Naive thymus-derived CD8-positive, alpha-beta T cell (primary cell): ENCODE measurements around the gene CDPF1. TPM values are rescaled to one million over a fixed set of nuclear protein-coding genes. Genes with fewer than 3 reads are reported as not detected.

Experiments used
- ATAC-seq, 2 donors: fragments of 150-1000 bp; cut with Tn5 transposase in 1 of 2; sonication (Bioruptor Pico), chemical (Tn5 transposase) in 1 of 2; 1 replicate in 1 of 2; 2 replicates in 1 of 2; pipeline ENCODE4 v1.10.0; 2021; ENCODE audit warnings: mild to moderate bottlenecking in 2 of 2, moderate library complexity in 2 of 2
- POLR2A ChIA-PET: fragments of 350-600 bp; sonication (Branson Sonifier 250); formaldehyde crosslinking; loops from one replicate; lab custom pipeline; 2021; ENCODE audit warnings: antibody characterized with exemption; lab: Charles Lee
- DNase-seq, 10 donors: peaks; one replicate each; pipeline versions ENCODE4 v3.0.0 to v3.0.0-alpha.2; 2020 to 2022
- H3K27ac Mint-ChIP-seq, 10 donors: one replicate each; pipeline ENCODE4 v1.8.0; 2020 to 2022; ENCODE audit warnings: mild to moderate bottlenecking in 10 of 10, mixed read lengths in 10 of 10, moderate library complexity in 4 of 10, inconsistent platforms in 1 of 10
- H3K27me3 Mint-ChIP-seq, 5 donors: one replicate each; pipeline ENCODE4 v1.8.0; 2021 to 2022; ENCODE audit warnings: mixed read lengths in 5 of 5
- H3K36me3 Mint-ChIP-seq, 3 donors: one replicate each; pipeline ENCODE4 v1.8.0; 2020 to 2022; ENCODE audit warnings: mixed read lengths in 3 of 3, mild to moderate bottlenecking in 2 of 3, inconsistent platforms in 1 of 3
- H3K4me1 Mint-ChIP-seq, 4 donors: one replicate each; pipeline ENCODE4 v1.8.0; 2021 to 2022; ENCODE audit warnings: mixed read lengths in 4 of 4
- H3K4me3 Mint-ChIP-seq, 10 donors: one replicate each; pipeline ENCODE4 v1.8.0; 2020 to 2022; ENCODE audit warnings: mild to moderate bottlenecking in 10 of 10, mixed read lengths in 10 of 10, moderate library complexity in 6 of 10, inconsistent platforms in 1 of 10
- H3K9me3 Mint-ChIP-seq, 9 donors: one replicate each; pipeline ENCODE4 v1.8.0; 2020 to 2022; ENCODE audit warnings: mixed read lengths in 9 of 9, mild to moderate bottlenecking in 3 of 9, inconsistent platforms in 1 of 9, moderate library complexity in 1 of 9
- polyA plus RNA-seq, 3 donors: library from polyadenylated mRNA; unstranded; fragments of 300-500 nt; fragmentation: Illumina TruSeq; gene quantifications; one replicate each; pipeline ENCODE4 v1.2.3, GENCODE V29; 2021
- total RNA-seq, 8 experiments: library from RNA in 2 of 8; stranded (reverse) in 2 of 8; gene quantifications; one replicate each; pipeline ENCODE4 v1.2.3 and lab custom pipeline; 2021 to 2026

CDPF1 gene
- total and polyA plus RNA-seq, 5 experiments from 2014 or later, result 11.1 to 29.3 (median 22.9) TPM

DNA sequence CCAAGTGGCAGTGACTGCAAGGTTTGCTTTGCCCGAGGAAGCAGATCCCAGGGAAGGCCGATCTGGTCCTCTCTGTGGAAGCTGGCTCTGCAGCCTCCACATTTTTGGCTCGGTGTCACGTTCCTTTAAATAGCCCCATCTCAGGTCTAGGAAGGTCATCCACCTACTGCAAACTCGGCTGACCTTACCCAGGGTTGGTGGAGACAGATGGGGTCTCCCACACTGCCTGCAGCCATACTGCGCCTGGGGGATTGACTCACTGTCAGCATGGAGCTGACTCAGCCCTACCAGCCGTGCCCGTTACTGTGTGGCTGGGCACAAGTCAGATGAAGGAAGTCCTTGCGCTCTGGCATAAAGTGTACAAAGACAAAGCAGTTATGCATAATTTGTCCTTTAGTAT lies 16.9 kb downstream of the CDPF1 start:
- no peak overlapping the region for H3K27ac Mint-ChIP-seq
- no peak overlapping the region for H3K4me3 Mint-ChIP-seq
- ATAC-seq (no peak), DNase-seq (no peak)
- H3K9me3 Mint-ChIP-seq, result peaks cover 0 to 2% (median 0%) of the 10 kb centered on the region in 9 donors
- no peaks in the 10 kb centered on the region for H3K27me3 Mint-ChIP-seq
- H3K36me3 Mint-ChIP-seq, result peaks cover 0 to 27% (median 15%) of the 10 kb centered on the region in 3 donors
- POLR2A ChIA-PET, result no interaction called here
- H3K4me1 Mint-ChIP-seq, result peaks cover 0 to 4% (median 0%) of the 10 kb centered on the region in 4 donors

DNA sequence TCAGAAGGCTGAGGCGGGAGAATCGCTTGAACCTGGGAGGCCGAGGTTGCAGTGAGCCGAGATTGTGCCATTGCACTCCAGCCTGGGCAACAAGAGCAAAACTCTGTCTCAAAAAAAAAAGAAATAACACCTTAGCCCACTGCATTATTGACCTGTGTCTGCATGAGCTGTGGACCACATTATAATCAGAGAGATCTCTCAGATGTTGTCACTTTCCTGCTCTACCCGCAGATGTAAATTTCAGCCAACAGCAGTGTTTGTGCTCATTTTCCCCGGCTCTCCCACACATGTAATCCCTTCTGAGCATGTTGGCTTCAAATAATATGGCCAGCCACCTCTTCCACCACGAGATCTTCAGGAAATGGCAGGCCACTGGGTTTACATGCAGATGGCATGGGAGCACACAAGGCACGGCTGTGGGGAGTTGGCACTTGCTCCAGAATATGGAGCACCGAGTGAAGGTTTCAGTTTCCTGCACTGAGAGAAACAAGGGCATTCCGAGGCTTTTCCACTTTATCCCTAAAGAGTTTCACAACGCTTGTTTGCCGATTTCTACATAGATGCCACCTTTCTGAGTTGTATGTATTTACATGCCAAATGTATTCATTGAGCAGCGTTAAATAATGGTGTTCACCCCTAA lies 19.7 kb downstream of the CDPF1 start:
- H3K4me1 Mint-ChIP-seq, result peaks cover 0 to 4% (median 0%) of the 10 kb centered on the region in 4 donors
- no peaks in the 10 kb centered on the region for H3K9me3 Mint-ChIP-seq
- POLR2A ChIA-PET, result no interaction called here
- ATAC-seq, result no peak
- no peak overlapping the region for H3K4me3 Mint-ChIP-seq
- no peak overlapping the region for H3K27ac Mint-ChIP-seq
- H3K27me3 Mint-ChIP-seq, result no peaks in the 10 kb centered on the region
- peaks cover 0 to 10% (median 5%) of the 10 kb centered on the region in 3 donors for H3K36me3 Mint-ChIP-seq
- no peak for DNase-seq

DNA sequence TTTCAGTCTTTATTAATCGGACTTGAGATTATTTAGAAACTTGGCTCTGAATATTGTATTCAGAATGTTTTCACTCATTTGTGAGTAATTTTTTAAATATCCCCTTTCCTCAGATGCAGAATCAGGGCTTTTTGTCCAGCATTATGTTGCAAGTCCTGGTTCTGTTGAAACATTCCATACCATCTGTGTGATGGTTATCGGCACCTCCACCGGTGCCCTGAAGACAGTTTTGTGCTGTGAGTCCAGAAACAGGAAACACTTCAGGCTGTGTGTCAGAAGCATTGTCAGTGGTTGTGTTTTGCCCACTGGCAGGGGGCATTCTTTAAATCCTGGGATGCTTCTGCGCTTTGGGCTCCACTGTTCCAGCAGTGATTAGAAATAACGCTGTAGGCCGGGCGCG lies 20.4 kb downstream of the CDPF1 start:
- Mint-ChIP-seq H3K9me3 (no peaks in the 10 kb centered on the region), H3K27ac (peak overlapping the region in 1 of 10 donors; percentile 31), H3K4me3 (no peak overlapping the region), H3K4me1 (peaks cover 0 to 4% (median 0%) of the 10 kb centered on the region in 4 donors), H3K36me3 (peaks cover 0 to 5% (median 4%) of the 10 kb centered on the region in 3 donors), H3K27me3 (no peaks in the 10 kb centered on the region)
- POLR2A ChIA-PET, result no interaction called here
- ATAC-seq (no peak), DNase-seq (peak in 1 of 10 donors; percentile 42)

DNA sequence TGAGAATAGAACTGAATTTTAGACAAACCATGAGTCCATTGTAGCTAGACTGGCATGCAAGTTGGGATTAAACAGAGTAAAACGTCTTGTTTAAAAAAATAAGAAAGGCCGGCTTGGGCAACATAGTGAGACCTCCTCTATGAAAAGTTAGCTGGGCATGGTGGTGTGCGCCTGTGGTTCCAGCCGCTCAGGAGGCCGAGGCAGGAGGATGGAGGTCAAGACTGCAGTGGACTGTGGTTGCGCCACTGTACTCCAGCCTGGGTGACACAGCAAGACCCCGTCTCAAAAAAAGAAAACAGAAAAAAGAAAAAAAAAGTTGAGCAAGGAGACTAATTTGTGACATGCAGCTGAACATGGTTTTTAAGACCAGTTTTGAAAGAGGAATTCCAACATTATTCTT lies 23.5 kb downstream of the CDPF1 start:
- Mint-ChIP-seq H3K9me3 (no peaks in the 10 kb centered on the region), H3K4me3 (no peak overlapping the region), H3K27ac (no peak overlapping the region), H3K36me3 (peaks cover 0 to 6% (median 6%) of the 10 kb centered on the region in 3 donors), H3K27me3 (no peaks in the 10 kb centered on the region), H3K4me1 (no peaks in the 10 kb centered on the region)
- ATAC-seq, result no peak
- POLR2A ChIA-PET, result no interaction called here
- no peak for DNase-seq

- POLR2A ChIA-PET, result no interaction called here
- H3K27ac Mint-ChIP-seq, result no peak overlapping the region
These were observed 24.5 kb downstream of the CDPF1 start for GRCh38 chr22:46225631-46226030.

DNA sequence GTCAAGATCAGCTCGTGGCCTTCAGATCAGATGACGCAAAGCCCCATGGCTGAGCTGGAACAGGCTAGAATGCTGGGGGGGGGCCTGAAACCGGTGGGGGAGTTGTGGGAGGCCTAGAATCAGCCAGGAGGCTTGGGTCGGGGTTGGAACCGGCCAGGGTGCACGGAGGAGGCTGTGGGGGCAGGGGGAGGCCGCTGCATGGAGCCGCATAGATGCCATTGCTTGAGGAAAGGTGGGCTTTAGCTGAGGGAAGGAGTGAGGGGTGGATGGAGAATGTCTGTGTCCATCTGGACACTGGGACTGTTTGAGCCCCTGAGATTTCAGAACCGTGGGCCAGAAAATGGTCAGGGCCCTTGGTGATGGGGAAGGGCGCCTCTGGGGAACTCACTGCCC lies 25.2 kb downstream of the CDPF1 start:
- Mint-ChIP-seq H3K9me3 (no peaks in the 10 kb centered on the region), H3K27me3 (no peaks in the 10 kb centered on the region), H3K4me1 (no peaks in the 10 kb centered on the region), H3K27ac (no peak overlapping the region), H3K4me3 (no peak overlapping the region), H3K36me3 (peaks cover 0 to 19% (median 12%) of the 10 kb centered on the region in 3 donors)
- POLR2A ChIA-PET, result no interaction called here
- DNase-seq, result no peak
- no peak for ATAC-seq

More at GRCh38 chr22:46225631-46226030, 24.5 kb downstream of the CDPF1 start:
- Mint-ChIP-seq H3K4me3 (no peak overlapping the region), H3K27me3 (no peaks in the 10 kb centered on the region), H3K36me3 (peaks cover 0 to 14% (median 12%) of the 10 kb centered on the region in 3 donors), H3K9me3 (no peaks in the 10 kb centered on the region), H3K4me1 (no peaks in the 10 kb centered on the region)
- ATAC-seq, result no peak
- DNase-seq, result peak in 1 of 10 donors; percentile 46

- no peak overlapping the region for H3K4me3 Mint-ChIP-seq
- H3K9me3 Mint-ChIP-seq, result no peaks in the 10 kb centered on the region
- ATAC-seq, result no peak
- POLR2A ChIA-PET, result no interaction called here
- no peak for DNase-seq
- peaks cover 0 to 24% (median 16%) of the 10 kb centered on the region in 3 donors for H3K36me3 Mint-ChIP-seq
- H3K27ac Mint-ChIP-seq, result no peak overlapping the region
- no peaks in the 10 kb centered on the region for H3K27me3 Mint-ChIP-seq
- H3K4me1 Mint-ChIP-seq, result peaks cover 0 to 6% (median 2%) of the 10 kb centered on the region in 4 donors
These were observed 25.8 kb downstream of the CDPF1 start for GRCh38 chr22:46224044-46224897.

DNA sequence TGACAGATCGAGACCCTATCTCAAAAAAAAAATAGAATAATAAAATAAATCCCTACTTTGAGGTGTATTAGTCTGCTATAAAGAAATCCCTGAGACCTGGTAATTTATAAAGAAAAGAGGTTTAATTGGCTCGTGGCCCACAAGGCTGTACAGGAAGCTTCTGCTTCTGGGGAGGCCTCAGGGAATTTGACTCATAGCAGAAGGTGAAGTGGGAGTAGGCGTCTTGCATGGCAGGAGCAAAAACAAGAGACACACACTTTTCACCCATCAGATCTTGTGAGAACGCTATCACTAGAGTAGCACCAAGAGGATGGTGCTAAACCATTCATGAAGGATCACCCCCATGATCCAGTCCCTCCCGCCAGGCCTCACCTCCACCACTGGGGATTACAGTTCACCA lies 29.2 kb downstream of the CDPF1 start:
- POLR2A ChIA-PET, result no interaction called here

DNA sequence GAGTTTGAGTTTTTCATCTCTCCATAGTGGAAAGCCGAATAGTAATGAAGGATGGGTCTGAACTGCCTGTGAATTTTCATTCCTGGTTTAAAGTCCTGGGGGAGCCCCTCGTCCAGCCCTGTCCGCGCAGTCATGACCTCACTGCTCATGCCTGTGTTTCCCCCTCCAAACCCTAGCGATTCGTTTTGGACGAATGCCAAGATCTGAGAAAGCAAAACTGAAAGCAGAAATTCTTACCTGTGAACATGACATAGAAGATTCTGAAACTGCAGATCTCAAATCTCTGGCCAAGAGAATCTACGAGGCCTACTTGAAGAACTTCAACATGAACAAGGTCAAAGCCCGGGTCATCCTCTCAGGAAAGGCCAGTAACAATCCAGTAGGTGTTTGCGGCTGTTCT lies 30.5 kb downstream of the CDPF1 start:
- no peak for DNase-seq
- H3K4me3 Mint-ChIP-seq, result no peak overlapping the region
- H3K4me1 Mint-ChIP-seq, result peaks cover 0 to 6% (median 2%) of the 10 kb centered on the region in 4 donors
- H3K27me3 Mint-ChIP-seq, result no peaks in the 10 kb centered on the region
- POLR2A ChIA-PET, result no interaction called here
- H3K27ac Mint-ChIP-seq, result no peak overlapping the region
- no peak for ATAC-seq
- H3K36me3 Mint-ChIP-seq, result peaks cover 0 to 65% (median 36%) of the 10 kb centered on the region in 3 donors
- H3K9me3 Mint-ChIP-seq, result no peaks in the 10 kb centered on the region

More for the DNA sequence above, 29.2 kb downstream of the CDPF1 start:
- Mint-ChIP-seq H3K36me3 (peaks cover 0 to 54% (median 31%) of the 10 kb centered on the region in 3 donors), H3K4me3 (no peak overlapping the region), H3K9me3 (no peaks in the 10 kb centered on the region), H3K4me1 (peaks cover 0 to 6% (median 2%) of the 10 kb centered on the region in 4 donors), H3K27ac (no peak overlapping the region), H3K27me3 (no peaks in the 10 kb centered on the region)
- no peak for DNase-seq
- ATAC-seq, result no peak

DNA sequence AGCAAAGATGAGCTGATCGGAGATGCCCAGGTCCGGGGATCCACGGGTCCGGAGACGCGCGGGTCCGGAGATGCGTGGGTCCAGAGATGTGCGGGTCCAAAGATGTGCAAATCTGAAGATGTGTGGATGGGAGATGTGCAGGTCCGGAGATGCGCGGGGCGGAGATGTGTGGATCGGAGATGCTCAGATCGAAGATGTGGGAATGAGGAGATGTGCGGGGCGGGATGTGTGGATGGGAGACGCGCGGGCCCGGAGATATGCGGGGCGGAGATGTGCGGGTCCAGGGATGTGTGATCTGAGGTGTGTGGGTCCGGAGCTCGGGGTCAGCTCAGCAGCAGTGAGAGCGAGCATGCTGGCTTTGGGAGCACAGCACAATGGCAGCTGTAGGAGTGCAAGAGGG lies 35.5 kb downstream of the CDPF1 start:
- POLR2A ChIA-PET, result no interaction called here
- no peaks in the 10 kb centered on the region for H3K27me3 Mint-ChIP-seq
- no peak overlapping the region for H3K27ac Mint-ChIP-seq
- H3K36me3 Mint-ChIP-seq, result peaks cover 12 to 83% (median 57%) of the 10 kb centered on the region in 3 donors
- peaks cover 1 to 7% (median 2%) of the 10 kb centered on the region in 4 donors for H3K4me1 Mint-ChIP-seq
- ATAC-seq, result no peak
- peaks cover 0 to 7% (median under 1%) of the 10 kb centered on the region in 9 donors for H3K9me3 Mint-ChIP-seq
- DNase-seq, result no peak
- no peak overlapping the region for H3K4me3 Mint-ChIP-seq

GRCh38 chr22:46214149-46214548 lies 35.9 kb downstream of the CDPF1 start:
- H3K4me3 Mint-ChIP-seq, result no peak overlapping the region
- H3K4me1 Mint-ChIP-seq, result peaks cover 0 to 7% (median 0%) of the 10 kb centered on the region in 4 donors
- H3K36me3 Mint-ChIP-seq, result peaks cover 16 to 83% (median 57%) of the 10 kb centered on the region in 3 donors
- H3K9me3 Mint-ChIP-seq, result peaks cover 0 to 12% (median 5%) of the 10 kb centered on the region in 9 donors
- POLR2A ChIA-PET, result no interaction called here
- no peaks in the 10 kb centered on the region for H3K27me3 Mint-ChIP-seq
- ATAC-seq (no peak), DNase-seq (peak in 1 of 10 donors; percentile 45)
- H3K27ac Mint-ChIP-seq, result no peak overlapping the region

- Mint-ChIP-seq H3K27ac (no peak overlapping the region), H3K4me1 (peaks cover 0 to 7% (median 0%) of the 10 kb centered on the region in 4 donors), H3K27me3 (no peaks in the 10 kb centered on the region), H3K9me3 (peaks cover 0 to 20% (median 13%) of the 10 kb centered on the region in 9 donors), H3K4me3 (no peak overlapping the region), H3K36me3 (peaks cover 25 to 81% (median 63%) of the 10 kb centered on the region in 3 donors)
- ATAC-seq, result no peak
- POLR2A ChIA-PET, result no interaction called here
- no peak for DNase-seq
These were observed 37.0 kb downstream of the CDPF1 start for GRCh38 chr22:46213052-46213451.

GRCh38 chr22:46212195-46212594 lies 37.9 kb downstream of the CDPF1 start:
- Mint-ChIP-seq H3K4me3 (no peak overlapping the region), H3K4me1 (peaks cover 0 to 7% (median 0%) of the 10 kb centered on the region in 4 donors), H3K36me3 (peaks cover 25 to 76% (median 60%) of the 10 kb centered on the region in 3 donors), H3K9me3 (peaks cover 0 to 20% (median 13%) of the 10 kb centered on the region in 9 donors), H3K27ac (no peak overlapping the region), H3K27me3 (no peaks in the 10 kb centered on the region)
- no peak for ATAC-seq
- DNase-seq, result no peak
- POLR2A ChIA-PET, result no interaction called here
